Fibroblast of lung (primary cell): ENCODE data around the gene AHCYL1. TPM values are rescaled to one million over a fixed set of nuclear protein-coding genes. Genes with fewer than 3 reads are reported as not detected.

Experiments used
- DNase-seq, 2 donors: peaks; one replicate each; pipeline versions ENCODE4 v3.0.0 to v3.0.0-alpha.2; 2010; ENCODE audit warnings: low read depth in 2 of 2
- H2AFZ ChIP-seq: 2 replicates; pipeline ENCODE4 v1.5.1; 2012; ENCODE audit warnings: low read length, control low read depth, inconsistent platforms
- H3K27ac ChIP-seq: 2 replicates; pipeline ENCODE4 v1.5.1; 2011; ENCODE audit warnings: low read length, control low read depth; ENCODE audit not compliant: insufficient read depth
- H3K27me3 ChIP-seq: 2 replicates; pipeline ENCODE4 v1.5.1; 2011; ENCODE audit warnings: mild to moderate bottlenecking, low read length; ENCODE audit not compliant: control insufficient read depth, insufficient read depth
- H3K36me3 ChIP-seq: 2 replicates; pipeline ENCODE4 v1.5.1; 2011; ENCODE audit warnings: low read length; ENCODE audit not compliant: control insufficient read depth, insufficient read depth
- H3K4me1 ChIP-seq: 2 replicates; pipeline ENCODE4 v1.5.1; 2011; ENCODE audit warnings: low read length; ENCODE audit not compliant: control insufficient read depth, insufficient read depth; ENCODE audit errors: extremely low read depth
- H3K4me2 ChIP-seq: 2 replicates; pipeline ENCODE4 v1.5.1; 2011; ENCODE audit warnings: low read length, control low read depth; ENCODE audit not compliant: insufficient read depth; ENCODE audit errors: extremely low read depth
- H3K4me3 ChIP-seq, 4 experiments: fragments of 200-600 bp in 1 of 4; sonication (generic) in 1 of 4; replicated peaks in 1 of 4; 2 replicates each; pipeline ENCODE4 v1.5.1; 2011 to 2016; ENCODE audit warnings: low read length in 4 of 4, low read depth in 3 of 4, mild to moderate bottlenecking in 3 of 4, control low read depth in 2 of 4, inconsistent platforms in 1 of 4, mixed read lengths in 1 of 4; ENCODE audit not compliant: insufficient read depth in 1 of 4; ENCODE audit errors: control extremely low read depth in 1 of 4
- H3K79me2 ChIP-seq: 2 replicates; pipeline ENCODE4 v1.5.1; 2012; ENCODE audit warnings: mild to moderate bottlenecking, low read length, inconsistent platforms; ENCODE audit not compliant: control insufficient read depth, insufficient read depth
- H3K9ac ChIP-seq: 2 replicates; pipeline ENCODE4 v1.5.1; 2011; ENCODE audit warnings: mild to moderate bottlenecking, low read length, control low read depth; ENCODE audit not compliant: insufficient read depth
- H3K9me3 ChIP-seq: 2 replicates; pipeline ENCODE4 v1.5.1; 2012; ENCODE audit warnings: low read depth, low read length; ENCODE audit not compliant: control insufficient read depth, insufficient read depth
- H4K20me1 ChIP-seq: 2 replicates; pipeline ENCODE4 v1.5.1; 2011; ENCODE audit warnings: low read length; ENCODE audit not compliant: control insufficient read depth, insufficient read depth; ENCODE audit errors: extremely low read depth
- EZH2 ChIP-seq: IDR thresholded peaks from 2 replicates; pipeline ENCODE4 v1.5.1; 2012; ENCODE audit warnings: low read length, control low read depth, mild to moderate bottlenecking; ENCODE audit errors: missing control alignments
- polyA plus RNA-seq, 2 donors: library from polyadenylated mRNA; depleted of rRNA in 1 of 2; stranded (reverse) in 1 of 2; unstranded in 1 of 2; fragments of >200 nt; gene quantifications; 2 replicates each; pipeline ENCODE4 v1.2.1, GENCODE V29; 2011 to 2012; ENCODE audit warnings: missing spikeins in 1 of 2
- total RNA-seq: library from RNA; depleted of rRNA; stranded (reverse); fragments of >200 nt; gene quantifications from 2 replicates; pipeline ENCODE4 v1.2.1, GENCODE V29; 2014
- TF ChIP-seq, protein P1 (sequence below), 2 donors: IDR thresholded peaks in 1 of 2; conservative IDR thresholded peaks in 1 of 2; 1 replicate in 1 of 2; 2 replicates in 1 of 2; pipeline ENCODE4 v1.5.1; 2011 to 2012; ENCODE audit warnings: low read length in 2 of 2, control low read depth in 1 of 2, inconsistent platforms in 1 of 2, low read depth in 1 of 2, mild to moderate bottlenecking in 1 of 2

AHCYL1 gene
- total and polyA plus RNA-seq, 2 donors (not counting 1 experiment from before 2014, with no cell fraction given): 70.5 to 83.3 TPM

DNA sequence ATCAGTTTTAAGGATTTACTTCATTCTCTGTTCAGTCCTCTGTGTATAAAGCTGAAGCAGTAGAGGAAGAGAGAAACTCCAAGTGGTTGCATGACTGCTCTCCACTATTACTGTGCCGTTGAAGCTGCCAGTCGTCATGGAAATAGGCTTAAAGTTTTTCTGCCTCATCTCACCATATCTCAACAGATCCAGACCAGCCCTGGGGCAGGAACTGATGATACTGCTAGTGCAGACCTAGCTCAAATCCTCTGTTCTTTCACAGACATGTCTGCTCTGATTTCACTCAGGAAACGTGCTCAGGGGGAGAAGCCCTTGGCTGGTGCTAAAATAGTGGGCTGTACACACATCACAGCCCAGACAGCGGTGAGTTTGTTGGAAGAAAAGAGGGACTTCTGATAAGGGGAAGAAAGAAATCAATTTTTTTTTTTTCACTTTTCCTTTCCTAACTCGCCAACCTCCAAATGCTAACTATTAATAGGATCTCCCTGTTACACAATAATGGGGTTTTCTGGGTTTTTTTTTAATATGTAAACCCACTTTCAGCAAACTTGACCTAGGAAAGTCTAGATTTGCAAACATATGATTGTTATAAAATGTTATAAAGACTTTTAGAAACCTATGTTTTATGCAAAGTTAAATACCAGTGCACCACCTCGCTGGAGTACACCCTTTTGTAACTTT is 27.7 kb downstream of the AHCYL1 start:
- Histone ChIP-seq H3K27ac (no peak overlapping the region), H3K36me3 (peaks cover 11% of the 10 kb centered on the region)

DNA sequence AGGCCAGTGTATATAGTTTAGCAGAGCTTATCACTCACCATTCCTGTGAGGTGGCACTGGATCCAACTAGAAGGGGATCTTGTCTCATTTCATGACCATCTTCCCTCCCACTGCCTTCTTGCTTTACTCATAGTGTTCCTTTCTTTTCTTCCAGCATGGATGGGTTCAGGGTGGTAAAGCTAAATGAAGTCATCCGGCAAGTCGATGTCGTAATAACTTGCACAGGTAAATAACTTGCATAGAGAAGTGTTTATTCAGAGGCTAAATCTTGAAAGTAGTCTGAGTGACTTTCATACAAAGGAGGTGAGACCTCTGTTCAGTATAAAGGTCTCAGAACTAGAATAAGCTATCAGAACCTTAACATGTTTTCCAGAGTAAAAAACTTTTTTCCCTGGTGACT is 33.2 kb downstream of the AHCYL1 start:
- Histone ChIP-seq H3K4me3 (no peak overlapping the region), H3K9ac (no peak overlapping the region), H3K79me2 (no peaks in the 10 kb centered on the region), H3K4me2 (no peak overlapping the region), H4K20me1 (no peaks in the 10 kb centered on the region), H3K36me3 (peaks cover 22% of the 10 kb centered on the region), H2AFZ (no peak overlapping the region), H3K9me3 (no peaks in the 10 kb centered on the region), H3K27ac (no peak overlapping the region), H3K27me3 (no peaks in the 10 kb centered on the region), H3K4me1 (no peaks in the 10 kb centered on the region)
- TF ChIP-seq, protein P1, sequence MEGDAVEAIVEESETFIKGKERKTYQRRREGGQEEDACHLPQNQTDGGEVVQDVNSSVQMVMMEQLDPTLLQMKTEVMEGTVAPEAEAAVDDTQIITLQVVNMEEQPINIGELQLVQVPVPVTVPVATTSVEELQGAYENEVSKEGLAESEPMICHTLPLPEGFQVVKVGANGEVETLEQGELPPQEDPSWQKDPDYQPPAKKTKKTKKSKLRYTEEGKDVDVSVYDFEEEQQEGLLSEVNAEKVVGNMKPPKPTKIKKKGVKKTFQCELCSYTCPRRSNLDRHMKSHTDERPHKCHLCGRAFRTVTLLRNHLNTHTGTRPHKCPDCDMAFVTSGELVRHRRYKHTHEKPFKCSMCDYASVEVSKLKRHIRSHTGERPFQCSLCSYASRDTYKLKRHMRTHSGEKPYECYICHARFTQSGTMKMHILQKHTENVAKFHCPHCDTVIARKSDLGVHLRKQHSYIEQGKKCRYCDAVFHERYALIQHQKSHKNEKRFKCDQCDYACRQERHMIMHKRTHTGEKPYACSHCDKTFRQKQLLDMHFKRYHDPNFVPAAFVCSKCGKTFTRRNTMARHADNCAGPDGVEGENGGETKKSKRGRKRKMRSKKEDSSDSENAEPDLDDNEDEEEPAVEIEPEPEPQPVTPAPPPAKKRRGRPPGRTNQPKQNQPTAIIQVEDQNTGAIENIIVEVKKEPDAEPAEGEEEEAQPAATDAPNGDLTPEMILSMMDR (conservative IDR thresholded peaks at IDR 0.05 in 1 of 2, IDR thresholded peaks at IDR 0.05 in 1 of 2; ENCODE audit: low read depth in 1 of 2, low read length in 2 of 2): no peak
- TF ChIP-seq EZH2: no peak
- no peak for DNase-seq

More for the DNA sequence above, 27.7 kb downstream of the AHCYL1 start:
- Histone ChIP-seq H3K4me3 (no peak overlapping the region), H4K20me1 (no peaks in the 10 kb centered on the region), H2AFZ (no peak overlapping the region), H3K9me3 (no peaks in the 10 kb centered on the region), H3K9ac (no peak overlapping the region), H3K79me2 (peaks cover 2% of the 10 kb centered on the region), H3K27me3 (no peaks in the 10 kb centered on the region), H3K4me1 (no peaks in the 10 kb centered on the region), H3K4me2 (no peak overlapping the region)
- no peak for DNase-seq
- TF ChIP-seq, protein P1 (conservative IDR thresholded peaks at IDR 0.05 in 1 of 2, IDR thresholded peaks at IDR 0.05 in 1 of 2; ENCODE audit: low read depth in 1 of 2, low read length in 2 of 2): no peak
- no peak for TF ChIP-seq EZH2

DNA sequence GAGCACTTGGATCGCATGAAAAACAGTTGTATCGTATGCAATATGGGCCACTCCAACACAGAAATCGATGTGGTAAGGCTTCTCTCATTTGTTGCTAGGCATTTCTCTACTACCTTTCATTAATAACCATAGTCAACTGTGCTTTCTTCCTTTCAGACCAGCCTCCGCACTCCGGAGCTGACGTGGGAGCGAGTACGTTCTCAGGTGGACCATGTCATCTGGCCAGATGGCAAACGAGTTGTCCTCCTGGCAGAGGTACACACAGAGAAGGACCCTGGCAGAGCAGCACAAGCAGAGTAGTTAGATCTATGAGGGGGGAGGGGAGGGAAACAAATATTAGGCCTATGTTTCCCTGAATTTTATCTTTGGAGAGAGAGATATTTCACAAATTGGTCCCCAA is 33.8 kb downstream of the AHCYL1 start:
- Histone ChIP-seq H3K4me1 (no peaks in the 10 kb centered on the region), H3K9ac (no peak overlapping the region), H4K20me1 (no peaks in the 10 kb centered on the region), H3K4me2 (no peak overlapping the region), H3K27me3 (no peaks in the 10 kb centered on the region), H3K4me3 (no peak overlapping the region), H2AFZ (no peak overlapping the region), H3K27ac (no peak overlapping the region), H3K9me3 (no peaks in the 10 kb centered on the region), H3K79me2 (no peaks in the 10 kb centered on the region), H3K36me3 (peaks cover 21% of the 10 kb centered on the region)
- DNase-seq: no peak
- no peak for TF ChIP-seq EZH2
- TF ChIP-seq, protein P1 (conservative IDR thresholded peaks at IDR 0.05 in 1 of 2, IDR thresholded peaks at IDR 0.05 in 1 of 2; ENCODE audit: low read depth in 1 of 2, low read length in 2 of 2): no peak
